Sigmoid colon (tissue), 7 donors: ENCODE results near the gene TNRC18. TPM values are rescaled to one million over a fixed set of nuclear protein-coding genes. Genes with fewer than 3 reads are reported as not detected.
"Not testable (repeated sequence)": the region's sequence is repeated elsewhere in the genome, so short reads cannot be mapped to it uniquely, and the experiment has no call there.

Source experiments
- DNase-seq: peaks from one replicate; pipeline ENCODE4 v3.0.0-alpha.2; 2019
- H3K27ac ChIP-seq, 4 donors: fragments of 200-600 bp; sonication (generic); one replicate each; pipeline ENCODE4 v1.5.1; 2016 to 2019; ENCODE audit warnings: mild to moderate bottlenecking in 1 of 4
- H3K27me3 ChIP-seq, 3 donors: fragments of 200-600 bp; sonication (generic); one replicate each; pipeline ENCODE4 v1.5.1; 2019; ENCODE audit warnings: mild to moderate bottlenecking in 1 of 3
- H3K36me3 ChIP-seq, 4 donors: fragments of 200-600 bp; sonication (generic); one replicate each; pipeline ENCODE4 v1.5.1; 2016 to 2019
- H3K4me1 ChIP-seq, 4 donors: fragments of 200-600 bp; sonication (generic); one replicate each; pipeline ENCODE4 v1.5.1; 2017 to 2019
- H3K4me3 ChIP-seq, 4 donors: fragments of 200-600 bp; sonication (generic); one replicate each; pipeline ENCODE4 v1.5.1; 2017 to 2019; ENCODE audit warnings: mild to moderate bottlenecking in 2 of 4, moderate library complexity in 1 of 4
- H3K9me3 ChIP-seq, 4 donors: fragments of 200-600 bp in 3 of 4; sonication (generic) in 3 of 4; one replicate each; pipeline versions ENCODE4 v1.5.1 to v1.6.1; 2013 to 2019
- CTCF ChIP-seq, 4 experiments: fragments of 450-650 bp in 3 of 4; fragments of 200-600 bp in 1 of 4; IDR thresholded peaks; one replicate each; pipeline ENCODE4 v1.5.1; 2016 to 2019; ENCODE audit warnings: antibody characterized with exemption in 4 of 4, mild to moderate bottlenecking in 3 of 4, moderate library complexity in 2 of 4
- EP300 ChIP-seq, 4 donors: sonication (generic); formaldehyde crosslinking; IDR thresholded peaks; one replicate each; pipeline ENCODE4 v1.6.1; 2017; ENCODE audit warnings: antibody characterized with exemption in 4 of 4
- POLR2A ChIP-seq, 2 donors: fragments of 450-650 bp; IDR thresholded peaks; one replicate each; pipeline ENCODE4 v1.6.1; 2016; ENCODE audit warnings: antibody characterized with exemption in 2 of 2, mild to moderate bottlenecking in 2 of 2, moderate library complexity in 2 of 2
- POLR2AphosphoS5 ChIP-seq, 4 donors: sonication (generic); formaldehyde crosslinking; IDR thresholded peaks; one replicate each; pipeline ENCODE4 v1.6.1; 2017; ENCODE audit warnings: antibody characterized with exemption in 4 of 4
- WGBS, 2 donors: extraction: QIAGEN DNeasy Blood & Tissue Kit; methylation state at CpG; one replicate each; pipeline ENCODE4 v1.1.7; 2013; 5-methylcytosine and 5-hydroxymethylcytosine counted together
- intact Hi-C: fragments of 100-400 bp; cut with DNase I; formaldehyde crosslinking; loops from one replicate; pipeline ENCODE4 v1.15.1; 2023
- polyA plus RNA-seq, 3 donors: library from polyadenylated mRNA; stranded (reverse); fragments of 200-250 nt; gene quantifications; one replicate each; pipeline ENCODE4 v1.2.3, GENCODE V29; 2013
- total RNA-seq, 4 donors: library from RNA; depleted of rRNA; stranded (reverse); fragments of >200 nt; gene quantifications; one replicate each; pipeline ENCODE4 v1.1.0, GENCODE V29; 2016
- donor health status: healthy with polysubstance abuse.
- donor health status: Bipolar disorder and iron deficiency.
- donor health status: healthy.

Gene TNRC18
- total and polyA plus RNA-seq, 7 donors: 12.6 to 187 (median 44.9) TPM

- intact Hi-C loops: no loop called here
- Histone ChIP-seq H3K27me3 (peaks cover 0 to 3% (median 0%) of the 10 kb centered on the region in 3 donors), H3K4me3 (no peak overlapping the region), H3K27ac (no peak overlapping the region), H3K4me1 (no peaks in the 10 kb centered on the region), H3K36me3 (no peaks in the 10 kb centered on the region), H3K9me3 (peaks cover 0 to 2% (median 0%) of the 10 kb centered on the region in 4 donors)
- TF ChIP-seq POLR2AphosphoS5 (IDR thresholded peaks at IDR 0.05) (no peak), CTCF (IDR thresholded peaks at IDR 0.05) (no peak), EP300 (IDR thresholded peaks at IDR 0.05) (no peak), POLR2A (IDR thresholded peaks at IDR 0.05) (no peak)
- WGBS, 2 donors: 88 to 90% methylated on average over 8 of the region's 8 CpGs
- no peak for DNase-seq
These were observed 132.3 kb downstream of the TNRC18 start for GRCh38 chr7:5291301-5291700.

- H3K4me1 ChIP-seq: peaks cover 0 to 3% (median 0%) of the 10 kb centered on the region in 4 donors
- H3K27ac ChIP-seq: no peak overlapping the region
- intact Hi-C loops: no loop called here
- no peaks in the 10 kb centered on the region for H3K9me3 ChIP-seq
- TF ChIP-seq EP300 (IDR thresholded peaks at IDR 0.05) (no peak), CTCF (IDR thresholded peaks at IDR 0.05) (no peak), POLR2AphosphoS5 (IDR thresholded peaks at IDR 0.05) (no peak), POLR2A (IDR thresholded peaks at IDR 0.05) (no peak)
- no peak for DNase-seq
- peaks cover 0 to 3% (median 0%) of the 10 kb centered on the region in 3 donors for H3K27me3 ChIP-seq
- H3K36me3 ChIP-seq: no peaks in the 10 kb centered on the region
- no peak overlapping the region for H3K4me3 ChIP-seq
- WGBS, 2 donors: 56 to 71% methylated on average over 7 of the region's 7 CpGs
These were observed 134.3 kb downstream of the TNRC18 start for GRCh38 chr7:5289355-5289754.

- DNase-seq, H3K36me3 ChIP-seq, H3K27ac ChIP-seq, intact Hi-C loops, H3K4me3 ChIP-seq, H3K9me3 ChIP-seq: not testable (repeated sequence)
- H3K4me1 ChIP-seq: peaks cover 0 to 11% (median 2%) of the 10 kb centered on the region in 4 donors
- peaks cover 0 to 11% (median 3%) of the 10 kb centered on the region in 3 donors for H3K27me3 ChIP-seq
- WGBS, 2 donors: 94% methylated on average over 8 of the region's 8 CpGs
These were observed 135.1 kb downstream of the TNRC18 start for GRCh38 chr7:5288560-5288959.

GRCh38 chr7:5287802-5288201 is 135.8 kb downstream of the TNRC18 start:
- TF ChIP-seq POLR2AphosphoS5 (IDR thresholded peaks at IDR 0.05): no peak
- no peak for TF ChIP-seq POLR2A (IDR thresholded peaks at IDR 0.05)
- TF ChIP-seq CTCF (IDR thresholded peaks at IDR 0.05): no peak
- no peak for TF ChIP-seq EP300 (IDR thresholded peaks at IDR 0.05)
- no peaks in the 10 kb centered on the region for H3K36me3 ChIP-seq
- intact Hi-C loops: no loop called here
- WGBS, 2 donors: 95 to 97% methylated on average over 19 of the region's 19 CpGs
- no peak for DNase-seq
- H3K27ac ChIP-seq: no peak overlapping the region
- H3K4me3 ChIP-seq: no peak overlapping the region
- peaks cover 0 to 16% (median 6%) of the 10 kb centered on the region in 3 donors for H3K27me3 ChIP-seq
- peaks cover 0 to 16% (median 7%) of the 10 kb centered on the region in 4 donors for H3K4me1 ChIP-seq
- no peaks in the 10 kb centered on the region for H3K9me3 ChIP-seq

- H3K27ac ChIP-seq, H3K36me3 ChIP-seq, H3K4me3 ChIP-seq, H3K9me3 ChIP-seq, intact Hi-C loops, DNase-seq: not testable (repeated sequence)
- peaks cover 0 to 16% (median 7%) of the 10 kb centered on the region in 4 donors for H3K4me1 ChIP-seq
- H3K27me3 ChIP-seq: peaks cover 0 to 16% (median 6%) of the 10 kb centered on the region in 3 donors
- 89 to 90% methylated on average over 5 of the region's 5 CpGs for WGBS, 2 donors
These were observed 136.3 kb downstream of the TNRC18 start for GRCh38 chr7:5287373-5287772.

GRCh38 chr7:5286933-5287332 is 136.7 kb downstream of the TNRC18 start:
- H3K27me3 ChIP-seq: peaks cover 0 to 16% (median 6%) of the 10 kb centered on the region in 3 donors
- intact Hi-C loops: no loop called here
- WGBS, 2 donors: 90 to 94% methylated on average over 9 of the region's 9 CpGs
- no peak overlapping the region for H3K4me3 ChIP-seq
- peaks cover 0 to 16% (median 7%) of the 10 kb centered on the region in 4 donors for H3K4me1 ChIP-seq
- TF ChIP-seq POLR2A (IDR thresholded peaks at IDR 0.05) (no peak), EP300 (IDR thresholded peaks at IDR 0.05) (no peak), POLR2AphosphoS5 (IDR thresholded peaks at IDR 0.05) (no peak), CTCF (IDR thresholded peaks at IDR 0.05) (no peak)
- no peaks in the 10 kb centered on the region for H3K36me3 ChIP-seq
- no peak overlapping the region for H3K27ac ChIP-seq
- no peak for DNase-seq
- H3K9me3 ChIP-seq: no peaks in the 10 kb centered on the region
